ENCODE results near the gene C3orf20.

The C3orf20 gene

DNA sequence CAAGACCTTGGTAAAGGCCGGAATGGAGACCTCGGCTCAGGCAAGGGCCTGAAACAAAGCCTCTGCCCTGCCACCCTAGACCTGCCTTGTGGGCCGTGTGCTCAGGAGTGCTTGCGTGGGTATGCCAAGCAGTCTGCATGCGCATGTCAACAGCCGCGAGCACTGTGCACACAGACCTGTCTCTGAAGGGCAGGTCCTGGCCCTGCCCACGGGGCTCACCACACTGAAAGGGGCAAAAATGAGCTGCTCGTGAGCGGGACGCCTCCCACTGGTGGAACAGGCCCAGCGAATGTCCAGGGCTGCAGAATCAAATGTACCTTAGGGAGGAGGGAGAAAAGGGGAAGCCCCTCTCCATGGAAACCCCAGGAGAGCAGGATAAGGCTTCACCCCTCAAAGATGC is 99.5 kb downstream of the C3orf20 start:
- DNase-seq (ENCODE audit: low read depth) = no peak

DNA sequence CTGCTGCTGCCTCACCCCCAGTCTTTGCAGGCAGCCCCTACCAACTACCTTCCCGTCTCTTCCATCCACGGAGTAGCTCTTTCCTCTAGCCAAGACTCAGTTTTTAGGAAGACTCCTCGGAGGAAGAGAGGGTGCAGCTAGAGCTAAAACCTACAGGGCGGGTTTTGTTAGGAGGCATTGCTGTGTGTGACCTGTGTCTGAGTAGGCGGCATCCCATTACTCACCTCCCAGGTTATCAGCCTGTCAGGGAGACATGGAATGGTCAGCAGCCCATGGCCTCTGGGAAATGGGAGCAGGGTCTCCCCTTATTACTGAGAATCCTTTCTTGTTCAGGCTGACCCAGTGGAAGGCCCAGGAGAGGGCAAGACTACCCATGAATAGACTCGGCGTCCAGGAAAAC is 100.1 kb downstream of the C3orf20 start:
- DNase-seq (ENCODE audit: low read depth) = no peak

DNA sequence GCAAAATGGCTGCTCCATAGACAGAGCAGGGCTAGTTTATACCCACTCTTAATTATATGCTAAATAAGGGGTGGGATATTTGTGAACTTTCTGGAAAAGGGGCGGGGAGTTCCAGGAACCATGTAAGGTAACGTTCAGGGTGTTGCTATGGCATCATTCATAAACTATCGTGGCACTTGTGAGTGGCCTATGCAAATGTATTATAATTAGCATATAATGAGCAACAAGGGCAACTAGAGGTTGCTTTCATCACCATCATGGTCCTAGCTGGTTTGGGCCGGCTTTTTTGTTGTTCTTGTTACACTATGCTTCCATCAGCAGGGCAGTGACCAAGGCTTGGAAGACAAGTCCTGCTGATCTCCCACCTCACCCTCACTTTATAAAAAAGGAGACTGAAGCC is 100.6 kb downstream of the C3orf20 start:
- no peak for DNase-seq (ENCODE audit: low read depth)

DNA sequence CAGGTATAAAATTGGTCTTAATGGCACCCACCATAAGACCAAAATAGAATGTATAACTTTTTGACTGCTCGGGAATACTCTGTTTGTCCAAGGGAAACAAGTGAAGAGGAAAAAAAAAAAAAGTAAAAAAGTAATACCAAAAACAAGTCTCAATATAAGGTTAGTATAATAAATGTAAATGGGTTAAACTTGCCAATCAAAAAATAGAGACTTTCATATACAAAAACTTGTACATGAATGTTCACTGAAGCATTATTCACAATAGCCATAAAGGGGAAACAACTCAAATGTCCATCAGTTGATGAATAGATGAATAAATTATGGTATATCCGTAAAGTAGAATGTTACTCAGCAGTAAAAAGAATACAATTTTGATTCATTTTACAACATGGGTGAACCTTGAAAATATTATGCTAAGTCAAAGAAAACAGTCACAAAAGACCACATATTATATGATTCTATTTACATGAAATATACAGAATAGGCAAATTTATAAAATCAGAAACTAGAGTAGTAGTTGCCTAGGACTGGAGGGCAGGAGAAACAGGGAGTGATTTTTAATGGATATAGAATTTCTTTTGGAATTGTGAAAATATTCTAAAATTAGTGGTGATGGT is 104.2 kb downstream of the C3orf20 start:
- no peak for DNase-seq (ENCODE audit: low read depth)

DNA sequence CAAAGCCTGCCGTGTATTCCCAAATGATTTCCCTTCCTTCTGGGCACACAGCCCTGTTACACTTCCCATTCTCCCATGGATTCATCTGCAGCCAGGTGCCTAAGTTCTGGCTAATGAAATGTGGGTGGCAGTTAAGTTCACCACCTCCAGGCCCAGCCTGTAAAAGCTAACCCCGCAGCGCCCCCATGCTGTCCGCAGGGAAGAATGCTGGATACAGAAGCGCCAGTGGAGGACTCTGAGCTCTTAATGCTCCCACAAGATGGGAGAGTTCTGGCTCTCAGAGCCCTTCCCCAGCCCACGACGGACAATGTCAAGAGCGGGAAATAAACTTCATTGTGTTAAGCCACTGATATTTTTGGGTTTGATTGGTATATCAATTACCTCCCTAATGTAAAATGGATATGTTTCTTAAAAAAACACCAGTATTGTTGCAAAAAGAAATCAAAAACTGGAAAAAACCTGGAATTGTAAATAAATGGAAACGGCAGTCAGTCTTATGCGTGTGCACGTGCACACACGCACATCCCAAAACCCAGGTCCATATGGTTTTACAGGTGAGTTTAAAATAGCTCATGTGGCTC is 106.1 kb downstream of the C3orf20 start:
- DNase-seq (ENCODE audit: low read depth) = no peak

DNA sequence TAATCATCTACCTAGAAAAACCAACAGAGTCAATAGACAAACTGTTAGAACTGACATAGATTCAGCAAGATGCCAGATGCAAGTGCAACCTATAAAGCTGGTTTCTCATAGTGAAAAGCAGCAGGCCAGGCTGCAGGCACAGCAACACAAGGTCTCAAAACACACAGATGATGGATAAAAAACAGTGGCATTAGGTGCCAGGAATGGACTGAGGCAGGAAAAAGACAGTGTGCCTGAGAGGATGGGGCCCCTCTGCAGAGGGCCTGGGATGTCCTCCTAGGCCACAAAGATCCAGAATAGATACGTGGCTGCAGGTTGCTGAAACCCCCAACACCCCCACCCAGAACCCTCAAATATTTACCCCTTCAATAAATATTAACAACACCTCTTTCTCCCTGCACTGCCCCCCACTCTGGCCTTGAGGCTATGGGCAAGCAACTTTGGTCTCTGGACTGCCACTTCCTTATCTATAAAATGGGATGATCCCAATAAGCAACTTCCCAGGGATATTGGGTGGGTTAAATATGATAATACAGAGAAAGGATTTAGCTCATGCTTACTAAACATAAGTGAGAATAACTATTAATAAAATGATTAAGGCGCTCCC is 108.6 kb downstream of the C3orf20 start:
- DNase-seq (ENCODE audit: low read depth) = no peak

DNA sequence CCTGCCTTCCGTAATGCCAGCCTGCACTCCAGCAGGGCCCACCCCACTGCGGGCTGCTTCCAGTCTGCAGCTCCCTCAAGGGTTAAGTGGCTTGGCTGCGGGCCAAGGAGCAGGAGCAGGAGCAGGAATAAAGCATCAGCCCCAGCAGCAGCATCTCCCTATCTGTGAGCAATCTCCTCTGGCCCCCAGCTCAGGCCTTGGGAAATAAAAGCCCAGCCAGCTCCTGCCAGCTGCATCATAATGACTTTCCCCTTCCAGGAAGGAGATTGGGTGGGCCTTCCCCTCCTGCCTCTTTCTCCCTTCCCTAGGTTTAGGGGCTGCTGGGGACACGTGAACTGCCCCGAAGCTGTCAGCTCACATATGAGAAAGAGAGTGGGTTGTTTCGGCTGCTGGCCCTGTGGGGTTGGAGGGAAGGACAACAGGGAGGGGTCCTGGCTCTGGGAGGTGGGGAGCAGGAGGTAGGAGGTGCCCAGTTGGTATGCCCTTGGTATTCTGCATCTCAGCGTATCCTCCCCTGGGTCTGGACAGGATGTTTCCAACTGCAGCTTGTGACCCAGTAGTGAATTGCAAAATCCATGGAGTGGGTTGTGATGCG is 109.2 kb downstream of the C3orf20 start:
- no peak for DNase-seq (ENCODE audit: low read depth)

DNA sequence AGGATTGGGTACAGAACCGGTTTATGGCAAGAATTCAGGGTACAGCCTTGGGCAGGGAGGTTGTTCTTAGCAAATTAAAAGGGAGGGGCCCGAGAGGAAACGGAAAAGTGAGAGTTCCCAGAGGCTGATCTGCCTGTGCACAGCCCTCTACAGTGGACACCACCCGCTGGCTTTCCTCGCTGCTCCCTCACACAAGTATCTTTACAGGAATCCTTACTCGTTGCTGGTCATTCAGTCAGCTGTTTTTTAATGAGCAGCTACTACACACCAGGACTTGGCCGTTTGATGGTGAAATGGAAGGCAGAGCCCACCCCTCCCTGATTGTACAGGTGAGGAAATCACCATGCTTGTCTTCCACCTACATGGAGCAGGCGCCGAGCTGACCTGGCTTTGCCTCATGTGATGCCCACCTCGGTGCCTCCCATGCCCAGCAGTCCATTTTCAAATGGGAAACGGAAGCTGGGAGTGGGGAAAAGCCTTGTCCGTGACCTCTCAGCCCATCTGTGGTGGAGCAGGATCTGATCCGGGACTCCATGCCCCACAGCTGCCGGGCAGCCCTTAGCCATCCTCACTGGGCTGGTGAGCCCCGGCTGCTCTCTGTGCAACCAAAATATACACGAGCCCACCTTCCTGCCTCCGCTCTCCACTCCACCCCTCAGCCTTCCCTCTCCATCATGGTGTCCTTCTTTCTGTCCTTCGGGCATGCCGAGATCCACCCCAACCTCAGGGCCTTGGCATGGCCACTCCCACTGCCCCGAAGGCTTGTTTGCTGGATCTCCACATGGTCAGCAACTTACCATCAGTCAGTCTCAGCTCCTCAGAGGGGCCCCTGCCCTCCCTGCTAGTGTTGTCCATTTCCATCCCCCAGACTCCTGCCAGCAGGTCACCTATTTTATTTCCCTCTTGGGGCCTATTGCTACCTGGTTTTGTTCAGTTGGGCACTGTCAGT is 110.5 kb downstream of the C3orf20 start:
- no peak for DNase-seq (ENCODE audit: low read depth)

DNA sequence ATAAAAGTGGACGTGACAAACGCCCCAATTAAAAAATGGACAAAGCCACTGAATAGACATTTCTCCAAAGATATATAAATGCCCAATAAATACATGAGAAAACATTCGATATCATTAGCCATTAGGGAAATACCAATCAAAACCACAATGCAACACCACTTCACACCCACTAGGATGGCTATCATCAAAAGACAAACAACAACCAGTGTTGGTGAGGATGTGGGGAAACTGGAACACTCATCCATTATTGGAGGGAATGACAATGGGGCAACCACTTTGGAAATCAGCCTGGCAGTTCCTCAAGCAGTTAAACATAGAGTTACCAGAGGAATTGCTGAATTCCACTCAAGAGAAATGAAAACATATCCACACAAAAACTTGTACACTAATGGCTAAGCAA is 111.4 kb downstream of the C3orf20 start:
- DNase-seq (ENCODE audit: low read depth) = no peak

DNA sequence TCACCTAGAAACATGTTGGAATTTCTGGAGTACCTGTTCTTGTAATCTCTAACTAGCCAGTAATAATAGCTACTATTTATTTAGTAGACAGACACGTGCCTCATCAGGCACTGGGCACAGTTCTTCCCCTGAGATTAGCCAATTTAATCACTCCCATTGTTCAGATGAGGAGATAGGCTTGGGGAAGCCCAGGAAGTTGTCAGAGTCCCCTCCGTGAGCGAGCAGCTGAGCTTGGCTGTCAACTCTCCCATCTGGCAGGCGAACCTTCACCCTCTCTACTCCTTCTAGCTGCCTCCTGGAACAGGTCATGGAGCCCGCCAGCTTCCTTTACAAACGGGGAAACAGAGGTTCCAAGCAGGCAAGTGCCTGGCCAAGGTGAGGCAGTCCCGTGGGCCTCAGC is 112.7 kb downstream of the C3orf20 start:
- no peak for DNase-seq (ENCODE audit: low read depth)

DNA sequence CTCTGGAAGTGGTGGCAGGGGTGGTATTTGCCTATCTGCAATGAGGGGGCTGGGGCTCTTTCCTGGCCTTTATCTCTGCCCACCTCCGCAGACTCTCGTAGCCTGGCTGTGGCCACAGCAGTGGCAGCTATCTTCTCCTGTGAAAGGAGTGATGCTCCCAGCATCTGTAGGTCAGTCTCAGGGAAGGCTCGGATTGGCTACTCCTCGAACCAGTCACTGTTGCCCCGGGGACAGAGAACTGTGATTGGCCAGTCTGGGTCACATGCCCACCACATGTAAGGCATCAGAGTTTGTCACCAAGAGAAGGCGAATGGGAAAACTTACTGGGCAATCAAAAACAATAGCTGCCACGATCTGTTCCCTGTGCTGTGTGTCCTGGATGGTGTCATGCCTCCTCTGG is 113.7 kb downstream of the C3orf20 start:
- DNase-seq (ENCODE audit: low read depth) = no peak

DNA sequence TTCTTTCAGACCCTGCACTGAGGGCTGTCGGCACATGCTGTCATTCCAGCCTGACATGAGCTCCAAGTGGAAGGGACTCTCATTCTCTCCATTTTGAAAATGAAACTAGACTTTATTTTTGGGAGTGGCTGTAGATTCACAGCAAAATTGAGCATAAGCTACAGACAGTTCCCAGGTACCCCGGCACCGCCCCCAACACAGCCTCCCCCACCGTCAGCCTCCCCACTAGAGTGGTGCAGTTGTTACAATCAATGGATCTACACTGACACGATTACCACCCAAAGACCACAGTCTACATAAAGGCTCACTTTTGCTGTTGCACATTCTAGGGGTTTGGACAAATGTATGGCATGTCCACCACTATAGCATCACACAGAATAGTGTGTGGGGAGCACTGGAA is 114.3 kb downstream of the C3orf20 start:
- DNase-seq (ENCODE audit: low read depth) = no peak

DNA sequence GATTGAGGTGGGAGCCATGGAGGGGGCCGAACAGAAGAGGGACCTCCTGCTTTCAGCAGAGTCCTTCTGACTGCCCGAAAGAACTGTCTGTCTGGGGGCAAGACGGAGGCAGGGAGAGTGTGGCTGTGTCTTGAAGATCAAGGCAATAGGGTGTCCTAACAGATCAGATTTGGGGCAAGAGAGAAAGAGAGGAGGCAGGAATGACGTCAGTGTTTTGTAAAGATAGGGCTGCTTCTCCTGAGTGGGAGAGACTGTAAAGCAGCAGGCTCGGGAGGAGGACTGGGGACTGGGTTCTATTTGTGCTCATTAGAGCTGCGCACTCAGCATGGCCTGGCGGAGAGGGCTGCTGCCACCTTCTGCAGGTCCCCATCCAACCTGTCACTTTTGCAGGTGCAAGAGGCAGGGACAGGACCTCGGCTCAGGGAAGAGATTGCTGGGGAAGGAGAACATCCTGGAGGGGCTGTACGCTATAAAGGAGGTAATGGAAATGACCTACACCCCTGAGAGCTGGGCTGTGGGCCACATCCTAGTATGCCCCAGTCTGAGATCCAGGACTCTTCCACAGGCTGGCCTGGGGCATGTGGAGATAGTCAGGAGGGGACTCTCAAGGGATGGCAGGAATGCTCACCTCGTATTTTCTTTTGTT is 114.8 kb downstream of the C3orf20 start:
- DNase-seq (ENCODE audit: low read depth) = no peak

DNA sequence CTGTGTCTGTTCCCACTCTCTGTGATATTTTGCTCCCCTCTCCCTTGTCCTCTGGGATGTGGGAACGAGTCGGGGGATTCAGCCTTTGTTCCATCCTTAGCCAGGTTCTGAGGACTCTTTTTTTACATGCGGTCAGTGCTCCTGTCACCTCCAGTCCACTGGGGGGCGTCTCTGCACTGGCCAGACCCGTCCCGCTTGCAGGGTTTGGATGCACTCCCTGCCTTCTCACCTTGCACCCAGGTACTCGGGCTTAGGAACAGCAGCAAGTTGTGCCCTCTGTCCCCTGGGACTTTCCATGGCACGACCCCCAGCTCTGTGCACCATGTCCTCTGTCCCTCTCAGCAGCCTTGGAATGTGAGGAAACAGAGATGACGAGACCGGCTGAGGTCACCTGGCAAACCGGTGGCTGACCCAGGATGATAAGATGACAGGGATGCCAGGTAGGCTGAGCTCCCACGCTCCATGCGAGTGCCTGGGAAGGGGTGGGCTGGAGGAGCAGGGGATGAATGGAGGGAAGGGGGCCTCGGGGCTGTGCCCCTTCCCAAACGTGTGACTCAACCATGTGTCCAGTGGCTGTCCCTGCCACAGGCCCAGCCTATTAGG is 116.5 kb downstream of the C3orf20 start:
- DNase-seq (ENCODE audit: low read depth) = peak; percentile 37

DNA sequence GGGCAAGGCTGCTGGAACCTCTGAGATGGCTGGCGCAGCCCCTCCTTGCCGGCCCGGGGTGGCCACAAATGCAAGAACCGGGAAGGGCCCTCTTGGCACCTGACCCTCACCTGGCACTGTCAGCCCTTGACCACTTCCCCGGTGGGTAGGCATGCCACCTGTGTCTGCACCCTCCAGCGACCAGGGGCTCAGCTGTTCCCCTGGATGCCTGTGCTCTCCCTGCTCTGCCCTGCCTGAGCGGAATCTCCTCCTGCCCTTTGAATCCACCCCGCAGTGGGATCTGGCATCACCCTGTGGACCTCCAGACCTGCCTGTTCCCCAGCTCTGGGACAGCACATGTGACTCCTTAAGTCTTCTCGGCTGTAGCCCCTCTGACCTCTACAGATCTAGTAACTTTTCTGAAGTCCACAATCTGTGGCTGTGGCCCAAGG is 117.8 kb downstream of the C3orf20 start:
- no peak for DNase-seq (ENCODE audit: low read depth)

DNA sequence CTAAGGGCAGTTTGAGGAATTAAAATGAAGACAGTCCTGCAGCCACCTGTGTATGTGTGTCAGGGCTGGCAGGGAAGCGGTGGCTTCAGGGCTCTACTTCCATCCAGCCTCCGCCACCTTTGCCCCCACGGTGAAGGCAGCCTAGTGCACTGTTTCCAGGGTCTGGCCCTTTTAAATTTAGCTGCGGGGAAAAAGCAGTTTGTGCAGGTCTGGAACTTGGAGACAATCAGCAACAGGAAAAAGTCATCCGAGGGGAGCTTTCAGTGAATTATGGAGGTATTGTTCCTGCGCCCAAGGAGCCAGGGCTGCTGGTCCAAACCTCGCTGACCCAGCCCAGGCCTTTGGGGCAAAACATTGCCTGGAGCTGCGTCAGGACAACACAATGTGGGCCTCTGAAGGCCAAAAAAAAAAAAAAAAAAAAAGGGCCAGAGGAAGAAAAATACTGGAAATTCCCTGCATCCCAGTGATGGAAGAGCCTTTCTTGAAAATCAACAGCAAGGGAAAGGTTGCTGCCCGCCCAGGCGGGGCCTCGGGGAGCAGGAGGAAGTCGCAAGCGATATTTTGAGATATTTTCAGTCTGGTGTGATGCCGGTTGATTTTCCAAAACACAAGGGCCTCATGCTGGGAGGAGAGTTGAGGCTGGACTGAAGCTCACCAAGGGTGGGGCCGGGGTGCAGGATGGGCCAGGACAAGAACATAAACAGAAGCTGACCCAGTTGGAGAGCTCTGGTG is 118.4 kb downstream of the C3orf20 start:
- no peak for DNase-seq (ENCODE audit: low read depth)

DNA sequence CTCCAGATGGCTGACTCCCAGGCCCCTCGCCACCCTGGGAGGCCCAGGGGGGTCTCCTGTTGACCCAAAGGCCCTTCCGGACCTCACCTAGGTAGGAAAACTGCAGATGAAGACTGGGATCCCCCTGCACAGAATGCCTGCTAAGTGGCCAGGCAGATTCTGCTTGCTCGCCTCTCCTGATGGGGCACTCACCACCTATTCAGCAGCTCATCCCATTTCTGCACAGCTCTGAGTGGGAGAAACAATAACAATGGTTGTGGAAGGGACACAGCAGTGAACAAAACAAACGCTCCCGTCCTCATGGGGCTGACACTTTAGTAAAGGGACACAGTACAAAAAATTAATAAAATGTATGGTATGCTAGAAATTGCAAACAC is 118.9 kb downstream of the C3orf20 start:
- DNase-seq (ENCODE audit: low read depth) = no peak

DNA sequence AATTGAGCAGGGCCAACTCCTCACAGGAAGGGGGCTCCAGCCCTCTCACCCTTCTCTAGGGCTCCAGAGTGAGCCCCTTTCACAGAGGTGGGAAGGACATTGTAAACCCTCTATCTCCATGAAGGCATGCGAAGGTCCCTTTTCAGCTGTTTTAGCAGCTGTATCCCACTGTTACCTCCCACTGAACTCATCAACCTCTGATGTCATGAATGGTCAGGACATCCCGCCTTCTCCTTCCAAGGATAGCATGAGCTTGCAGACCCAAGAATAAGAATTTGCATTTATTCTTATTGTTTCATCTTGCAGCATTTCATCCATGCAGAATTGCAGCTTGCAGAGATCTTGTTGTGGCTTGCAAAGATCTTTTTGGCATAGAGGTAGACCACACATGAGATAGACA is 119.5 kb downstream of the C3orf20 start:
- DNase-seq (ENCODE audit: low read depth) = no peak

DNA sequence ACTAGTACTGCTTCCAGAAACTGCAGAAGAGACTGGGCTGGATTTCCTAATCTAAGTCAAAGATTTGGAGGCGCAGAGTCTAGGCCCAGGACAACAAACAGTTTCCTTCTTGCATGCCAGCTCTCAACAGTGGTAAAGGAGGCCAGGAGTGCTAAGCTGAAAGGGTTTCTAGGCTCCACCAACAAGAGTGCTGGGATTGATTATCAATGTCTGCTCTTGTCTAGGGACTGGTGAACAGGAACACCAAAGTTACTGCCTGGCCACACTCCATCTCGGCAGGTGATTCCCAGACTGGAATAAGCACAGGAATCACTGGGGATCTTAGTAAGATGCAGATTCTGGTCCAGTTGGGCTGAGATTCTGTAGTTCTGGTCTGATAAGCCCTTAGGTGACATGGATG is 121.1 kb downstream of the C3orf20 start:
- DNase-seq (ENCODE audit: low read depth) = no peak

DNA sequence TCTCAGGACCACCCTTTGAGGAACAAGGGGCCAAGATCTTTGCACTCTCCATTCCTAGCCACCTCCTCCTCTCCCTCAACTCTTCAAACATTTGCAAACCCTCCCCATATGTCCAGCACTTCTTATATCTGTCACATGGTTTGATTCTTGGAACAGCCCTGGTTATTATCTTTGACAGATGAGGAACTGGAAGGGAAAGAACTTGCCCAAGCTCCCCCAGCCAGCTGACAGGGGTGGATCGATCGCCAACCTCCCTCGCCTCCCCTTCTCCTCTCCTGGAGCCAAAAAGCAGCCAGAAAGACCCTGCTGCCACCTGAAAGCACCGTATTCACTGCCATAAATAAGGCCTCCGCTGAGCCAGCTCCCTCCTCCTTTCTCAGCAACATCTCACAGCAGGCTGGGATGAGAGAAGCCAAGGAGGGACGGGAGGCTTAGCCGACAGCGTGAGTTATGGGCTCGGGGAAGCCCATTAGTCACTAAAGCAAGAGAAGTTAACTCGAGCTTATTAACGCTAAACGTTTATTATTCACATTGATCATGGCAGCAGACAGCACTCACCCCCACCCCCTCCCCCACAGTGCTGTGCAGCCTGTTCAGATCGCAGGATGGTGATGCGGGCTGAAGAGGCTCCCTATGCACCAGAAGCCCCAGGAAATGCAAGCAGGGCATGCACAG is 121.6 kb downstream of the C3orf20 start:
- DNase-seq (ENCODE audit: low read depth) = no peak
